GM19328 (cell line): ENCODE results near the gene CRADD.
"Not testable (repeated sequence)": the region's sequence is repeated elsewhere in the genome, so short reads cannot be mapped to it uniquely, and the experiment has no call there.

Source experiments
- ATAC-seq: cut with Tn5 transposase; IDR thresholded peaks from one replicate; pipeline ENCODE4 v1.9.1; 2021; ENCODE audit warnings: mild to moderate bottlenecking, moderate library complexity; ENCODE audit not compliant: unreplicated experiment

Gene CRADD

DNA sequence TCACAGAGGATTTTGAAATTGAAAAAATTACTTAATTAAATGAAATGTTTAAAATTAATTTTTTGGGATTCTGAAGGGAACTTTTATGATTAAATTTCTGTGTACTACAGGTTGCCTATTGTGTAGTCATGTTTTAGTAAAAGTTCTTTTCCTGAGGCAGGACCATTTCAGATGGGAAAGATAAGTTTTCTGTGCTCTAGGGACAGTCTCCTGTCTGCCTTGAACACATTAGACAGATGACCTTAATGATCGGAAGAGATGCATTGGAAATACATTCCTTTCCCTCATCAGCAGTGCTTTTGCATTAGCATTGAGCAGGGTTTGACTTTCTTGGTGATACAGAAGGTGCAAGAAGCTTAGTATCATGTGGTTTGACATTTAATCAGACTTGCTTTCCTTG lies 28.1 kb downstream of the CRADD start:
- no peak for ATAC-seq

DNA sequence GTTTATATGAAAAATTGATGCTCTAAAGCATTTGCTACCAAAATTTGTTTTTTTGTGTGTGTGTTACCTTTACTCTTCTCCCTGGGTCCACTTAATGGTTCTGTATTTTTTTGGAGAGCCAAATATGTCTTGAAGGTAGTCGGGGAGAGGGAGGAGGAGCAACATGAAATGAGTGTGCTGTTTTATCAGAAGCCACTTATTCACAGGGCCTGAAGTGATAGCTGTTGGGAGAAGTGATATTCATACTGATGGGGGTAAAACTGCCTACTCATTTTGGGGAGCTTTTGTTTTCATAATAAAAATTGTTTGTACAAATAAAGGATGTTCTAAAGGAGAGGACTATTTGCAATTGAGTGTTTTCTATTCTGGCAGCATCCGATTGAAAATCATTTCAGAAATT lies 29.2 kb downstream of the CRADD start:
- ATAC-seq, result no peak

DNA sequence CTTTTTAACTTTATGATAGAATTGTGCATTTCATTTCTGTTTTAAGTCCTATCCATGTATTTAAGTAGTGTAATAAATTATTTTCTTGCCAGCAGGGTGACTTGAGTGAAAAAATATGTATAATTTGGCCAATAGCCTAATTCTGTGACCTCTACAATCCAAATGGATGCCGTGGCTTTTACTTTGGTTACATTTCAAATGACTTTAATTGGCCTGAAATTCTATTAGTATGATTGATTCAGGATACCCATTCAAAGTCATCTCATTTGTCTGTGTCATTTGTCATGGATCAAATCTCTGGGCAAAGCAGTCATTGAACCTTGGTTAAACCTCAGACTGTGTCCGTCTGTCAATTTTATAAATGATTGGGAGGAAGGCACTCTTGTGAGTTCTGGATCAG lies 29.6 kb downstream of the CRADD start:
- ATAC-seq, result no peak

DNA sequence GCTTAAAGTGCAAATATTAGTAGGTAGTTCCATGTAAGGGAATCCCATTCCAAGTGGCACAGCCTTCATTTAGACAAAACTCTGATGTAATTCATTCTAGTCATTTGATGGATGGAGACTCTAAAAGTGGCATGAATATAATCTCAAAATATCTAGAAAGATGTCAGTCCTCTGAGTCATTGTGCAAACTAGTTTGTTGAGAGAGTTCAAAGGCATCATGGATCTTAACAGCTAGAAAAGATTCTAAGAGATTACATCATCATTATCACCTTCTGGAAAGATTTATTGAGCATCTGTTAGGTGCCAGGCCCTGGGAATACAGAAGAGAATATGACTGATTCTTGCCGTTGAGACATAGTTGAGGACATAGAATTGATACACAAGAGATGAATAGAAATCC lies 30.7 kb downstream of the CRADD start:
- no peak for ATAC-seq

DNA sequence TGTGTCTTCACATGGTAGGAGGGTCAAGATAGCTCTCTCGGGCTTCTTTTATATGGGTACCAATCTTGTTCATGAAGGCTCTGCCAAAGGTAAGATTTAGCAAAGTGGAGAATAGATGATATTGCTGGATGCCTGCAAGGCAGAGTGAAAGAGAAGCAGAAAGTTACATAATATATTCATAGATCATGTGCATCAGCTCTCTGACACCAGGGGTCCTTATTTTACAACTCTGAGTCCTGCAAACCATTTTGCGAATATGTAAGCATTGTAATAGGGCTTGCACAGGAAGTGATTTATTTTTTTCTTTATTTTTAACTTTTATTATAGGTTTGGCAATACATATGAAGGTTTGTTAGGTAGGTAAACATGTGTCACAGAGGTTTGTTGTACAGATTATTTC lies 31.8 kb downstream of the CRADD start:
- no peak for ATAC-seq

DNA sequence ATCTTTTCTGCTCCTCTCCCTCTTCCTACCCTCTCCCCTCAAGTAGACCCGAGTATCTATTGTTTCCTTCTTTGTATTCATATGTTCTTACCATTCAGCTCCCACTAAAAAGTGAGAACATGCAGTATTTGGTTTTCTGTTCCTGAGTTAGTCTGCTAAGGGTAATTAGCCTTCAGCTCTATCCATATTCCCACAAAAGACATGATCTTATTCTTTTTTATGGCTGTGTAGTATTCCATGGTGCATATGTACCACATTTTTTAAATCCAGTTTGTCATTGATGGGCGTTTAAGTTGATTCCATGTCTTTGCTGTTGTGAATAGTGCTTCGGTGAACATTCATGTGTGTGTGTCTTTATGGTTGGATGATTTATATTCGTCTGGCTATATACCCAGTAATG lies 32.2 kb downstream of the CRADD start:
- no peak for ATAC-seq

DNA sequence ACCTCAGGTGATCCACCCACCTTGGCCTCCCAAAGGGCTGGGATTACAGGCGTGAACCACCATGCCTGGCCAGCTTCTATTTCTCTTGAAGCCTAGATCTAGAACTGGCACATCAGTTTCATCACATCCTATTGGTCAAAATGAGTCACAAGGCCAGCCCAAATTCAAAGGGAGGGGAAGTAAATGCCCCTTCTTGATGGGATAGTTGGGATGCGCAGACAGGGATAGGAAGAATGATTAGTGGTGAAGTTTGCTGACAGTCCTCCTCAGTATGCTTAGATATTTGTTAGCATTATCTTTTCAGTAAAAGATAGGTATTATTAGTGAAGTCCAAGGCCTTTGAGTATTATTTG lies 33.4 kb downstream of the CRADD start:
- no peak for ATAC-seq

DNA sequence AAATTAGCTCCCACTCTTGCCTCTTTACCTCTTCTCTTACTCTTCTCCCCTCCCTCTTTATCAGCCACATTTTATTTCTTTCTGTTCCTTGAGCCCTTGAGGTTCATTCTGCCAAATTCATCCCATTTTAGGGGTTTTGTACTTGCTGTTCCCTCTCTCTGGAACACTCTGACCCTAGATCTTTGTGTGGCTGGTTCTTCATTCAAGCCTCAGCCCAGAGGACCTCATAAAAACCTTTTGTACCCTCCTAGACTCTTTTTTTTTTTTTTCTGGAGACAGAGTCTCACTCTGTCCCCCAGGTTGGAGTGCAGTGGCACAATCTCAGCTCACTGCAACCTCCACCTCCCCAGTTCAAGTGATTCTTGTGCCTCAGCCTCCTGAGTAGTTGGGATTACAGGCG lies 34.3 kb downstream of the CRADD start:
- not testable (repeated sequence) for ATAC-seq

- no peak for ATAC-seq
These were observed 35.0 kb downstream of the CRADD start for GRCh38 chr12:93712200-93712599.

DNA sequence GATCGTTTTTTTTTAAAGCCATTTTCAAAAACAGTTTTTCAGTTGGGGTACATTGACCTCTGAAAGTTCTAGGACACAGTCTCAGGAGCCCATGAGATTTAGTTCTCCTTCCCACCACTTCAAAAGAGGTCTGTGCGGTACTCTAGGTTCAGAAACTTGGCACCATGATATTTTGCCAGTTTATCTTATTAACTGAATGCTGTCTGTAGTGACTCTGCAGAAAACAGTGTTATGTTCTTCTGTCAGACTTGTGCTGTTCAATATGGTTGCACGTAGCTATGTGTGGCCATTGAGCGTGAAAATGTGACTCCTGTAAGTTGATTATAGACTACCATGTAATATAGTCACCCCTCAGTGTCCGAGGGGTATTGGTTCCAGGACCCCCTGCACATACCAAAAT lies 35.9 kb downstream of the CRADD start:
- ATAC-seq, result no peak

DNA sequence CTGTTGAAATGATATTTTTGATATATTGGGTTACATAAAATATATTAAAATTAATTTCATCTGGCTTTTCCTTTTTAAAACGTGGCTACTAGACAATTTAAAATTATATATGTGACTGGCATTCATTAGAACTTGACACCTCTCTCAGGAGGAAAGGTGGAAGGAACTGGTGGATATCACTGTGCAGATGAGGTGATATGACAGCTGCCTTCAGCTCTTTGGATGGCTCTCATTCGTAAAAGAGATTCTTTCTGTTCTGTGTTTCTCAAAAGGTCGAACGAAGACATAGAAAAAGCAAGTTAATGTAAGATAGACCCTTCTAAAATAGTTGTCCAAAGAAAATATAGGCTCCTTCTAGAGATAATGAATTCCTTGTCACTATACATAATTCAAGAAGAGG lies 36.6 kb downstream of the CRADD start:
- no peak for ATAC-seq

DNA sequence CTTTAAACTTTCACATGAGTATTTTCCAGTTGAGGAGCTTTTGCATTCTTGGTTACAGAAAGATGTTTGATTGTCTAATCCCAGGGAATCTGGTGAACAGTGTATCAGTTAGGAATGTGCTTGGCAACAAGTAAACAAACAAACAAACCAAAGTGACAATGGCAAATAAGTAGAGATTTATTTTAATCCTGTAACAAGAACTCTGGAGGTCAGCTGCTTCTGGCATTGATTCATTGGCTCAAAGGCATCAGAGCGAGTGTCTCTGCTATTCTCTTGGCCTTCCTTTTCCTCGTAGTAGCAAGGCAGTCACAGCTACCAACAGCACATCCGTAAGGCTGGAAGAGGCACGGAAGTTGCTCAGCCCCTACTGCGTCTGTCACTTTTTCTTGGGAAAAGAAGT lies 37.2 kb downstream of the CRADD start:
- ATAC-seq, result no peak

DNA sequence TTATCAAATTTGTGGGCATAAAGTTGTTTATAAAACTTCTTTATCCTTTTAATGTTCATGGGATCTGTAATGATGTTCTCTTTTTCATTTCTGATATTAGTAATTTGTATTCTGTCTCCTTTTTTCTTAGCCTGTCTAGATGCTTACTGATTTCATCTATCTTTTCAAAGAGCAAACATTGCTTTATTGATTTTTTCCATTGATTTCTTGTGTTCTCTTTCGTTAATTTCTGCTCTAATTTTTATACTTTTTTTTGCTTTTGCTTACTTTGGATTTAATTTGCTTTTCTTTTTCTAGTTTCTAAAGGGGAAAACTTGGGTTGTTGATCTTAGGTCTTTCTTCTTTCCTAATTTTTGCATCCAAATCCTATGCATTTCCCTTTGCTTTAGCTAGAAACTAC lies 42.5 kb downstream of the CRADD start:
- no peak for ATAC-seq

DNA sequence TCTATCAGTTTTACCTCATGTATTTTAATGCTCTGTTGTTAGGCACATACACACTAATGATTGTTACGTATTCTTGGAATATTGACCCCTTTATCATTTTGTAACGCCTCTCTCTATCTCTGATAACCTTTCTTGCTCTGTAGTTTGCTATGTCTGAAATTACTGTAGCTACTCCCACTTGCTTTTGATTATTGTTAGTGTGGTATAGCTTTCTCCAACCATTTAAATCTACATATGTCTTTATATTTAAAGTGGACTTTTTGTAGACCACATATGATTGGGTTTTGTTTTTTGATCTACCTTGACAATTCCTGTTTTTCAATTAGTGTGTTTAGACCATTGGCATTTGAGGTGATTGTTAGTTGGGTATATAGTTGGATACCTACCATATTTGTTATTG lies 43.4 kb downstream of the CRADD start:
- ATAC-seq, result no peak

DNA sequence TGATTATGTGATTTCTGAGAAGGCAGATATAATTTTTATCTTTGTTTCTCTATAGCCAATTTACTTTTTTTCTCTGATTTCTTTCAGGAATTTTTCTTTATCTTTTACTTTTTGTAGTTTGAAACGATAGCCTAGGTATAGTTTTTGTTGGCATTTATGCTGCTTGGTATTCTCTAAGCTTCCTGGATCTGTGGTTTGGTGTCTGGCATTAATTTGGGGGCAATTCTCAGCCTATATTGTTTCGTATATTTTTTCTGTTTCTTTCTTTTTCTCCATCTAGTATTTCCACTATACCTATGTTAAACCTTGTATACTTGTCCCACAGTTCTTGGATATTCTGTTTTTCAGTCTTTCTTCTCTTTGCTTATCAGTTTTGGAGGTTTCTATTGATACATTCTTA lies 45.0 kb downstream of the CRADD start:
- no peak for ATAC-seq

GRCh38 chr12:93722835-93723567 lies 45.8 kb downstream of the CRADD start:
- no peak for ATAC-seq

DNA sequence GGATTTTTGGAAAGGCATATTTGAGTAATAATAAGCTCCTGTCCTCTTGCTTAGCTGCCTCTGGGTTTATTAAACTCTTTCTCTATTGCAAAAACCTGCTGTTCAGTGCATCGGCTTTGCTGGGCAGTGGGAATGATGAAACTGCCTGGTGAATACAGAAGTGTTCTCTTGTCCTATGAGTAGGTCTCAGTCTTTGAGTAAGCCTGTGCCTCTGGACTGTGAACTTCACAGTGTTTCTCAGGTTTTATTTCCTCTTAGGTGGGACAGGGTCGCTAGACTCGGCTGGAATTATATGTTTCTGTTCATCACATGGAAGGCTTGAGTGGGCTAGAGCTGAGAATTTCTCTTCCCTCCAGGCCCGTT lies 46.4 kb downstream of the CRADD start:
- ATAC-seq, result no peak

DNA sequence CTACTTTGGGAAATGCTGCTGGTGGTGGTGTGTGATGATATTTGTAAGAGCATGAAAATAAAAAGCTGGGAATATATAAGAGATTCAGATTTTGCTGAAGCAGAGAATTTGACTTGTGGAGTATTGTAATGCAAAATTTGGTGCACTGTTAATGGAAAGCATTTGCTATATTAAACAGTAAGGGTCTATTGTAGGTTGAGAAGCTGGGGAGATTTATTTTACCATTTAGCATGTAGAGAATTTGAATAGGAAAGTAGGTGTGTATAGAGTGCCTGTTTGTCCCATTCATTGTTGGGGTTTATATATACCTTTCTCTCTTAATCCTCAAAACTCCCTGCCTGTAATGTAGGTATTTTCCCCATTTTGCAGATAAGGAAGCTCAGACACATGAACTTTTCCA lies 48.4 kb downstream of the CRADD start:
- ATAC-seq, result no peak

DNA sequence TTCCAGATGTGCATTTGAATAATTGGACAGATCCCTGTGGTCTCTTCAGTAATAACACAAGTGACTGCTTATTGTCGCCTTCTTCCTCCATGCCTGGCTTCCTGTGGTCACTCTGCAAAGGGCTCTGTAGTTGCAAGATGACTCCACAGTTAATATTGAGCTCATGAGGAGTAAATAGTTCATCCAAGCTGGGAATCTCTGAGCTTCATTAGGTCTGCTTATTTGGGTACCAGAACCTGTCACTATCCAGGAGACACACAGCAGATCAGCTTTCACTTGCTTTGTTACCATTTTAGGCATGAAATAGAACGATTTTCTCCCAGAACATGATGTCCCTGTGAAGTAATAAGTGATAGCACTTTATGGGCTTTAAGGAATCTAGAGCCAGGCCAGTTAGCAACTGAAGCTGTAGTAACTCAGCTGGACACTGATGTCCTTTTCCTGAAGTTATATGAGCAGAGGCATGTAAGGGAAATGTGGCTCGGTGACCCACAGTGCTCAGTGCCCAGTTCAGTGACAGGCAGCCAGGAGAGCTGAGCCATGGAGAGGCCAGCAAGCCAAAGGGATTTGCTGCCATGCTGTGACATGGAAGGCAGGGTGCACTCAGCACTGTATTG lies 50.1 kb downstream of the CRADD start:
- ATAC-seq, result no peak

GRCh38 chr12:93727911-93728310 lies 50.7 kb downstream of the CRADD start:
- no peak for ATAC-seq

GRCh38 chr12:93729934-93730333 lies 52.8 kb downstream of the CRADD start:
- ATAC-seq, result no peak

DNA sequence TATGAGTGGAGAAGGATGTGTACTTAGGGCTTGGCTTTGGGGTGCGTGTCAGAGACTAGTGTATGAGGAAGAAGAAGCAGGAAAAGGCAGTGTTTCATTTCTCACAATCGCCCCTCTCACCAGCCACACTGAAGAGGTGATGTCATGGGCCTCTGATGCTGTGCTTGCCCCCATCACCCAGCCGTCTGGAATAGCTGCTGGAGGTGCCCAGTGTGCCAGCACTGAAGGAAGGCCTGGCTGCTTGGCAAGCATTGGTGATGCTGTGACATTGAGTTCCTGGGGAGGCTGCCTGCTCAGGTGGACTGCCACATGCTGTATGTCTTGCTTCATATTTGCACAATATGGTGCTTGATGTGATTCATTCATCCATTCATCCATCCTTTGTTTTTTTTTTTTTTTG lies 56.2 kb downstream of the CRADD start:
- no peak for ATAC-seq

DNA sequence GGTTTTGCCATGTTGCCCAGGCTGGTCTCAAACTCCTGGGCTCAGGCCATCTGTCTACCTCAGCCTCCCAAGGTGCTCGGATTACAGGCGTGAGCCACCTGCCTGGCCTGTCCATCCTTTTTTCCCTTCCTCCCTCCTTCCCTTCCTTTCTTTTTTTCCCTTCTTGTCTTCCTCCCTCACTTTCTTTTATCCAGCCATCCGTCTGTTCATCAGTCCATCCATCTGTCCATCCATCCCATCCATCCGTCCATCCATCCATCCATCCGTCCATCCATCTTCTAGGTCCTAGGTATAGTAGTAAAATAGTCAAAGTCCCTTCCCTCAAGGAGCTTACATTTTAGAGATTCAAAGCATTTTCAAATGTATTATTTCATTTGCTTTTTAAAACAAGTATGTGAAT lies 56.8 kb downstream of the CRADD start:
- no peak for ATAC-seq
